ENCODE measurements around the gene USF3. TPM values are rescaled to one million over a fixed set of nuclear protein-coding genes. Genes with fewer than 3 reads are reported as not detected.

Gene USF3
- total and polyA plus RNA-seq, 2 of the 13 experiments (the other 11 are each of a cell fraction or from before 2014, with no cell fraction given), result 6.3 to 15.2 TPM

- TF ChIP-seq, protein P1, sequence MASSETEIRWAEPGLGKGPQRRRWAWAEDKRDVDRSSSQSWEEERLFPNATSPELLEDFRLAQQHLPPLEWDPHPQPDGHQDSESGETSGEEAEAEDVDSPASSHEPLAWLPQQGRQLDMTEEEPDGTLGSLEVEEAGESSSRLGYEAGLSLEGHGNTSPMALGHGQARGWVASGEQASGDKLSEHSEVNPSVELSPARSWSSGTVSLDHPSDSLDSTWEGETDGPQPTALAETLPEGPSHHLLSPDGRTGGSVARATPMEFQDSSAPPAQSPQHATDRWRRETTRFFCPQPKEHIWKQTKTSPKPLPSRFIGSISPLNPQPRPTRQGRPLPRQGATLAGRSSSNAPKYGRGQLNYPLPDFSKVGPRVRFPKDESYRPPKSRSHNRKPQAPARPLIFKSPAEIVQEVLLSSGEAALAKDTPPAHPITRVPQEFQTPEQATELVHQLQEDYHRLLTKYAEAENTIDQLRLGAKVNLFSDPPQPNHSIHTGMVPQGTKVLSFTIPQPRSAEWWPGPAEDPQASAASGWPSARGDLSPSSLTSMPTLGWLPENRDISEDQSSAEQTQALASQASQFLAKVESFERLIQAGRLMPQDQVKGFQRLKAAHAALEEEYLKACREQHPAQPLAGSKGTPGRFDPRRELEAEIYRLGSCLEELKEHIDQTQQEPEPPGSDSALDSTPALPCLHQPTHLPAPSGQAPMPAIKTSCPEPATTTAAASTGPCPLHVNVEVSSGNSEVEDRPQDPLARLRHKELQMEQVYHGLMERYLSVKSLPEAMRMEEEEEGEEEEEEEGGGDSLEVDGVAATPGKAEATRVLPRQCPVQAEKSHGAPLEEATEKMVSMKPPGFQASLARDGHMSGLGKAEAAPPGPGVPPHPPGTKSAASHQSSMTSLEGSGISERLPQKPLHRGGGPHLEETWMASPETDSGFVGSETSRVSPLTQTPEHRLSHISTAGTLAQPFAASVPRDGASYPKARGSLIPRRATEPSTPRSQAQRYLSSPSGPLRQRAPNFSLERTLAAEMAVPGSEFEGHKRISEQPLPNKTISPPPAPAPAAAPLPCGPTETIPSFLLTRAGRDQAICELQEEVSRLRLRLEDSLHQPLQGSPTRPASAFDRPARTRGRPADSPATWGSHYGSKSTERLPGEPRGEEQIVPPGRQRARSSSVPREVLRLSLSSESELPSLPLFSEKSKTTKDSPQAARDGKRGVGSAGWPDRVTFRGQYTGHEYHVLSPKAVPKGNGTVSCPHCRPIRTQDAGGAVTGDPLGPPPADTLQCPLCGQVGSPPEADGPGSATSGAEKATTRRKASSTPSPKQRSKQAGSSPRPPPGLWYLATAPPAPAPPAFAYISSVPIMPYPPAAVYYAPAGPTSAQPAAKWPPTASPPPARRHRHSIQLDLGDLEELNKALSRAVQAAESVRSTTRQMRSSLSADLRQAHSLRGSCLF (CRISPR knock-in tag; IDR thresholded peaks at IDR 0.05; ENCODE audit: borderline replicate concordance), result no peak
- no peak for TF ChIP-seq ZNF550 (CRISPR knock-in tag; IDR thresholded peaks at IDR 0.05; ENCODE audit: borderline replicate concordance)
- TF ChIP-seq ZNF788 (CRISPR knock-in tag; IDR thresholded peaks at IDR 0.05; ENCODE audit: borderline replicate concordance), result no peak
- TF ChIP-seq ARNT (IDR thresholded peaks at IDR 0.05), result no peak
- TF ChIP-seq GZF1 (CRISPR knock-in tag; IDR thresholded peaks at IDR 0.05), result no peak
- TF ChIP-seq, protein P2, sequence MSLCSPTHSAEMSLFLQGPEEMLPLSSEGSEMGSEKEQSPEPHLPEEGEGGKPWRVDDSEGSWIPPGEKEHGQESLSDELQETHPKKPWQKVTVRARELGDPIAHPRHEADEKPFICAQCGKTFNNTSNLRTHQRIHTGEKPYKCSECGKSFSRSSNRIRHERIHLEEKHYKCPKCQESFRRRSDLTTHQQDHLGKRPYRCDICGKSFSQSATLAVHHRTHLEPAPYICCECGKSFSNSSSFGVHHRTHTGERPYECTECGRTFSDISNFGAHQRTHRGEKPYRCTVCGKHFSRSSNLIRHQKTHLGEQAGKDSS (CRISPR knock-in tag; IDR thresholded peaks at IDR 0.05; ENCODE audit: borderline replicate concordance, low read depth), result no peak
- no peak; the same call in 1 of the 2 replicates for TF ChIP-seq SALL1 (CRISPR knock-in tag; IDR thresholded peaks at IDR 0.05)
- no peak for TF ChIP-seq RBM39 (IDR thresholded peaks at IDR 0.05; ENCODE audit: low read depth, low read length, poor library complexity, severe bottlenecking)
- peak; percentile 20; the same call in 1 of the 3 replicates for TF ChIP-seq MXI1 (IDR thresholded peaks at IDR 0.05; ENCODE audit: borderline replicate concordance, low read depth, low read length)
- peak; percentile 42; the same call in 1 of the 2 replicates for TF ChIP-seq NFIC (IDR thresholded peaks at IDR 0.05; ENCODE audit: low read length)
- no peak for TF ChIP-seq MTF2 (CRISPR knock-in tag; IDR thresholded peaks at IDR 0.05; ENCODE audit: borderline replicate concordance)
- TF ChIP-seq HNRNPH1 (optimal IDR thresholded peaks at IDR 0.05; ENCODE audit: low read depth, low read length), result no peak
- TF ChIP-seq ZNF775 (CRISPR knock-in tag; IDR thresholded peaks at IDR 0.05; ENCODE audit: borderline replicate concordance), result peak; percentile 99
- TF ChIP-seq FOXK1 (CRISPR knock-in tag; IDR thresholded peaks at IDR 0.05; ENCODE audit: borderline replicate concordance, low read depth), result peak; percentile 58; the same call in 1 of the 2 replicates
- TF ChIP-seq TRIM24 (CRISPR knock-in tag; IDR thresholded peaks at IDR 0.05), result no peak
- no peak for TF ChIP-seq KLF6 (CRISPR knock-in tag; IDR thresholded peaks at IDR 0.05)
- no peak for TF ChIP-seq MBD4 (IDR thresholded peaks at IDR 0.05; ENCODE audit: borderline replicate concordance, low read length)
- TF ChIP-seq, protein P3, sequence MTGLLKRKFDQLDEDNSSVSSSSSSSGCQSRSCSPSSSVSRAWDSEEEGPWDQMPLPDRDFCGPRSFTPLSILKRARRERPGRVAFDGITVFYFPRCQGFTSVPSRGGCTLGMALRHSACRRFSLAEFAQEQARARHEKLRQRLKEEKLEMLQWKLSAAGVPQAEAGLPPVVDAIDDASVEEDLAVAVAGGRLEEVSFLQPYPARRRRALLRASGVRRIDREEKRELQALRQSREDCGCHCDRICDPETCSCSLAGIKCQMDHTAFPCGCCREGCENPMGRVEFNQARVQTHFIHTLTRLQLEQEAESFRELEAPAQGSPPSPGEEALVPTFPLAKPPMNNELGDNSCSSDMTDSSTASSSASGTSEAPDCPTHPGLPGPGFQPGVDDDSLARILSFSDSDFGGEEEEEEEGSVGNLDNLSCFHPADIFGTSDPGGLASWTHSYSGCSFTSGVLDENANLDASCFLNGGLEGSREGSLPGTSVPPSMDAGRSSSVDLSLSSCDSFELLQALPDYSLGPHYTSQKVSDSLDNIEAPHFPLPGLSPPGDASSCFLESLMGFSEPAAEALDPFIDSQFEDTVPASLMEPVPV (CRISPR knock-in tag; IDR thresholded peaks at IDR 0.05), result no peak
- TF ChIP-seq ZFX (CRISPR knock-in tag; IDR thresholded peaks at IDR 0.05; ENCODE audit: low read depth), result 0 out of 2 replicates have a peak, but pooled peaks have one; percentile 9
- TF ChIP-seq GATAD2A (CRISPR knock-in tag; IDR thresholded peaks at IDR 0.05), result 0 out of 2 replicates have a peak, but pooled peaks have one; percentile 44
- TF ChIP-seq ZMYM3 (CRISPR knock-in tag; IDR thresholded peaks at IDR 0.05), result no peak
- TF ChIP-seq, protein P4, sequence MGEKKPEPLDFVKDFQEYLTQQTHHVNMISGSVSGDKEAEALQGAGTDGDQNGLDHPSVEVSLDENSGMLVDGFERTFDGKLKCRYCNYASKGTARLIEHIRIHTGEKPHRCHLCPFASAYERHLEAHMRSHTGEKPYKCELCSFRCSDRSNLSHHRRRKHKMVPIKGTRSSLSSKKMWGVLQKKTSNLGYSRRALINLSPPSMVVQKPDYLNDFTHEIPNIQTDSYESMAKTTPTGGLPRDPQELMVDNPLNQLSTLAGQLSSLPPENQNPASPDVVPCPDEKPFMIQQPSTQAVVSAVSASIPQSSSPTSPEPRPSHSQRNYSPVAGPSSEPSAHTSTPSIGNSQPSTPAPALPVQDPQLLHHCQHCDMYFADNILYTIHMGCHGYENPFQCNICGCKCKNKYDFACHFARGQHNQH (CRISPR knock-in tag; IDR thresholded peaks at IDR 0.05), result no peak; the same call in 1 of the 2 replicates
Observed at GRCh38 chr3:113663324-113663750, 33.1 kb downstream of the USF3 start (continued).
